Stimulated activated CD4-positive, alpha-beta T cell treated with anti-CD3 and anti-CD28 coated beads, TNF-alpha, amount 100 ng/mL, for 1 hour (primary cell): ENCODE data around the gene TMEM151B.

Experiments used
- DNase-seq, 3 donors: peaks; one replicate each; pipeline ENCODE4 v3.0.0-alpha.2; 2020; ENCODE audit warnings: low read depth in 3 of 3, low spot score in 1 of 3

Gene TMEM151B

DNA sequence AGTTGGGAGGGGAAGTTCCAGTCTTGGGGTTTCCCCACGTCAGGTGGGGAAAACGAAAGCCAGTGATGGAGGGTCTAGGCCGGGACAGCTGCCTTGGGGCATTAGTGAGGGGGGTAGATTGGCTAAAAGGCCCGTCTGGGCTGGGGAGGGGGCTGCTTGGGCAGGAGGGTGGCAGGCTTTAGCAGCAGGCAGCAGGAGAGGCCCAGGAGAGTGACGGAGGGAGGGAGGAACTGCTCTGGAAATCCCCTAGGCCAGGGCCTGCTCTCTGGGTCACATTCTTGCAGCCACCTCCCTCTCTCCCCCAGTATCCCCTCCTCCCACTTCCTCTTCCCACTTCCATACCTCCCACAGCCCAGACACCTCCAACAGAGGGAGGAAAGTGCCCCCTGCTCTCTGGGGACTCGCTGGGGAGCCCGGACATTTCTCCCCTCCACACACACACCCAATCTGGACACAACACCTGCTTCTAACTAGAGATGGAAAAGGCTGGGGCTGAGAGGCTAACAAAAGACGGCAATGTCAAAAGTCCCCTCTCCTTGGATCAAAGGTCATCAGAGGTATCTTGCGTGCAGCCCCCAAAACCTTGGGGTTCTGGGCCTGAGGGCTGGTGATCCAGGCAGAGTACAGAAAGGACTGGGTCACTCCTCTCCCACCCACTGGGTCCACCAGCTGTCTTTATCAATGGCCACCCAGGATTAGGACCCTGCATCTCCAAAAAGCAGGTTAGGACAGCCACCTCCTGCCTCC lies 6.7 kb upstream of the TMEM151B start:
- no peak for DNase-seq

DNA sequence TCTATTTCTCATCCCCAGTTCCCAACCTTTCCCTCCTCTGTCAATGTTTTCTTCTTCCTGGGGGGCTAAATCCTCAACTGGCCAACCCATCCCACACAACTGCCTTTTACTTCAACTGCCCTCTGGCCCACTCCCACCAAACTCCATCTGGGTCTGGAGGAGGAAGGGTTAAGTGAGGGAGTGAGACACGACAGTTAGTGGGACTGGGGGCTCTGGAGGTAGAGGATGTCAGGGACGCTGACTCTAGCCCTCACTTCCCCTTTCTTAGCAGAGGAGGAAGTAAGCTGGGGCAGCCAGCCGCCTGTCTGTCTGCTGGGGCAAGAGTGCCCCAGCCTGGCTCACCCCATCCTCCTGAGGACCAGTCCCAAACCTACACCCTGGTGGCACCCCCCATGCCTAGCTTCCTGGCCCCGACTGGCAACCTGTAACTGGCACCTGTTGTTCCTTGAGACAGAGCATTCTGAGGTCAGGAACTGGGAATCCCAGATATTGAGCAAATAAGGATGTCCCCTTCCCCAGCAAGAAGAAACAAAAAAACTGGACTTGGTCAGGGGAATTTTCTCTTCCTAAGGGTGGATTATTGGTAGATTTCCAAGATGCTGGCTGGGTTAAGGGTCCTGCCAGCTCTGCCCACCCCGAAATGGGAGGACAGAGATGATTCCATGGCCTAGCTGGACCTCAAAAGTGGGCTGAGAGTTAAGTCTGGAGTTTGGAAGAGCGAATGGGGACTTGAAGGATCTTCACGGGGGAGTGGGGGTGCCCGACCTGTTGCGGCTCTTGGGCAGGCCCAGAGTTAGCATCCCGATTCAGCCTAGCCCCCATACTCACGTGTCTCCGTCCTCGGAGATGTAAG lies 5.9 kb upstream of the TMEM151B start:
- DNase-seq, result no peak

DNA sequence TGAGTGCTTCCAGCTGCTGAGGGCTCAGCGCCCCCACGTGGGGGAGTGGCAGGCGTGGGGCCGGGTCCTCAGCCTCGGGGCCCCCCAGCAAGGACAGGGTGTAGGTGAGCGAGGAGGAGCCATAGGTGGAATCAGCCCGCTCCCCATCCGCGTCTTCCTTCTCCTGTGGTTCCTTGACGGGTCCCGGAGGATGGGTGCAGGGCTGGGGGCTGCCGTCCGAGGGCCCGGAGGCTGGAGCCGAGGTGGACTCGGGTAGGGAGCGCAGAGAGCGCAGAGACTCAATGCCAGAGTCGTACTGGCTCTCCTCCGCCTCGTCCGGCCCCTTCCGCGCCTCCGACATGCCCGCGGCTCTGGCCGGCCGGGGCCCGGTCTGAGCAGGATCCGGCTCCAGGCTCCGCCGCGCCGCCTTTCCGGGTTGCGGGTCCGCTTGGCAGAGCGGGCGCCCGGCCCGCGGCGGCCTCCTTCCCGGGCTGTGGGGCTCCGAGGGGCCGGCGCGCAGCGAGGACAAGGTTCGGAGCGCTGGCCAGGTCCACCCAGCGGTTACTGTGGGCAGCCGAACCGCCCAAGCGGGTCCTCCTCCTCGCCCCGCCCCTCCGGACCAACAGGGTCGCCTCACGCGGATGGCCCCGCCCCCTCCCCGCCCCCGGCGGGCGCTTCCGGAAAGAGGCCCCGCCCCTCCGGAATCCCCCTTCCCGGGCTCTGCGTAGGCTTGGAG lies 5.1 kb upstream of the TMEM151B start, which contains the start of gene NFKBIE:
Gene NFKBIE (minus strand): TSS at position 545 of the 715 bp plus-strand sequence. CDS start 205 bp downstream, at position 340.
- DNase-seq, result peak; percentile 88 to 99 (median 93)

DNA sequence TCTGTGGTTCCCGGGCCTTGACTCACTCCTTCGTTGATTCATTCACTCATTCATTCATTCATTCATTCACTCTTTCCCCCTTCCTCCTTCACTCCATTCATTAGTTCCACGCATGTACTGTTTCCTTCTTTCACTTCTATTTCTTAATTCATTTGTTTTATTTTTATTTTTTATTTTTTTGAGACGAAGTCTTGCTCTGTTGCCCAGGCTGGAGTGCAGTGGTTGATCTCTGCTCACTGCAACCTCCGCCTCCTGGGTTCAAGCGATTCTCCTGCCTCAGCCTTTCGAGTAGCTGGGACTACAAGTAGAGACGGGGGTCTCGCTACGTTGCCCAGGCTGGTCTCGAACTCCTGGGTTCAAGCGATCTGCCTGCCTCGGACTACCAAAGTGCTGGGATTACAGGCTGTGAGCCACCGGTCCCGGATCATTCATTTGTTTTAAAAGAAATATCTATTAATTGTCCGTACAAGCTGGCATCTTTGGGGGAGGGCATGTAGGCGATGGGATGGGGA lies 4.5 kb upstream of the TMEM151B start:
- DNase-seq, result no peak

DNA sequence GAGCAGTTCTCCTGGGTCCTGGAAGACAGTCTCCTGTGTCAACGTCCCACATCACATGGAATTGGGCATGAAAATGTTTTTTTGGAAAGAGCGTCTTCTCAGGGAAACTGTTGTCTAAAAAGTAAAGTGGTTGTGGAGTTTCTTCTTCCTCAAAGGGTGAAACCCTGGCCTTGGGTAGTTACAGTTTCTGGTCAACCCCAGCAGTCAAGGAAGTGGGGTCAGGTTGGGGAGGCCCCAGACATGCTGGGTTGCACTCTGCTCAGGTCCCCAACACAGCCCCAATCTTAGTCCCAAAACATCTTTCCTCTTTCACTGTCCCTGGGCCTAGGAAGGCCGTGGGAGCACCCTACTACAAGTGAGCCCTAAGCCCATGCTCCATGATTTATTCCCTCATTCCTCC lies 3.9 kb upstream of the TMEM151B start:
- DNase-seq, result no peak

DNA sequence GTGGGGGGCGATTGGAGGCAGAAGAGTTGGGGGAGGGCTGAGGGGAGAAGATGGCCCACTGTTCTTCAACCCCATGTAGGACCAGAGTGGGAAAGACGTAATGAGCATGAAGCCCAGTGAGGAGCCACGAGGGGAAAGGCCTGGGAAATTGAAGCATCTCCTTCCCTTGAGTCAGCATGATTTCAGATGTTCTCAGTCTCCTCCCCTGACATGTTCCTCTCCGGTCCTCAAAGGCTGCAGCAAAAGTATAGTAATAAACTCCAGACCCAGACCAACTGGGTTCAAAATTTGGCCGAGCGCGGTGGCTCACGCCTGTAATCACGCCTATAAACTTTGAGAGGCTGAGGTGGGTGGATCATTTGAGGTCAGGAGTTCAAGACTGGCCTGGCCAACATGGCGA lies 3.0 kb upstream of the TMEM151B start:
- no peak for DNase-seq

GRCh38 chr6:44268095-44268628 lies 2.1 kb upstream of the TMEM151B start:
- DNase-seq, result peak in 1 of 3 donors; percentile 49

GRCh38 chr6:44269178-44269920 lies 901 bp upstream of the TMEM151B start:
- DNase-seq, result no peak

DNA sequence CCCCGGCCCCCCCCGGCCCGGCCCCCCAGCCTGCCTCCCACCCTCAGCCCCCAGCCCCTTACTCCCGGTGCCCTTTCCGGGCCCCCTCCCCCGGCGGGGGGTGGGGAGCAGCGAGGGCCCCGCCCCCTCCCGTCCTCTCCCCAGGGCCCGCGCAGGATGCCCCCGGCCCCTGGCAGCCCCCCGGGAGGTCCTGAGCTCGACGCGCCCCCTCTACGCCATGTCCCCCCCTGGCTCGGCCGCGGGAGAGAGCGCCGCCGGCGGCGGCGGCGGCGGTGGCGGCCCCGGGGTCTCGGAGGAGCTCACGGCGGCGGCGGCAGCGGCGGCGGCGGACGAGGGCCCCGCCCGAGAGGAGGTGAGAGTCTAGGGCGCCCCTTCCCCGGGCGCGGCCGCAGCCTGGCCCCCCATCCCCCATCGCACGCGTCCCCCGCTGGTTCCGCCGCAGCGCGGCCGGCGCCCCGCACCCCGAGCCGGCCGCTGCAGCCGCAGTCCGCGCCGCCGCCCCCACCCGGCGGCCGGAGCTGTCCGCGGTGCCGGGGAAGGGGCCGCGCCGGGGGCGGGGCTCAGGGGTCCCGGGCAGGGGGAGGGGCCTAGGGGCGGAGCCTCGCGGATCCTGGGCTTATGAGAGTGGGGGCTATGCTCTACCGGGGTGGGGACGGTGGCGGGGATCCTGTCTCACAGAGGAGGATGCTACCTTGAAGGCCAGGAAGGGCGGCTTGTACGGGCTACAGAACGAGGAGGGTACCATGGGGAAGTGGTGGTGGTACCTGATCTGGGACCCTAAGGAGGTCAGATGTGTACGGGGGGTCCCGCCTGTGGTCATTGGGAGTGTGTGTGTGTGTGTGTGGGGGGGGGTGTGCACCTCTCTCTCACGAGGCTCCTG lies 516 bp downstream of the TMEM151B start:
- DNase-seq, result no peak

DNA sequence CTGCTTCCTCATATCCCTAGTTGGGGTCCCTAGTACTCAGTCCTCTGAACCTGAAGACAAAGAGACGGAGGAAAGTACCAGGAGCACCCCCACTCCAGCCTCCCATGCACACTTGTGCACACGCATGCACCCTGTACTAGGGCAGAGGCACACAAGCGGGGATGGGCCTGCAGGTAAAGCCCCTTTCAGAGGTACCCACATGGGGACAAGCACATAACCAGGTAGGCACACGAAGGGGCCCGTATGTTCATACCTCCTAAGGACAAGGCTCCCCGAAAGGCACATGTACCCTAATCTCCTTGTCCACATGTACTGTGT lies 1.1 kb downstream of the TMEM151B start:
- DNase-seq, result no peak

DNA sequence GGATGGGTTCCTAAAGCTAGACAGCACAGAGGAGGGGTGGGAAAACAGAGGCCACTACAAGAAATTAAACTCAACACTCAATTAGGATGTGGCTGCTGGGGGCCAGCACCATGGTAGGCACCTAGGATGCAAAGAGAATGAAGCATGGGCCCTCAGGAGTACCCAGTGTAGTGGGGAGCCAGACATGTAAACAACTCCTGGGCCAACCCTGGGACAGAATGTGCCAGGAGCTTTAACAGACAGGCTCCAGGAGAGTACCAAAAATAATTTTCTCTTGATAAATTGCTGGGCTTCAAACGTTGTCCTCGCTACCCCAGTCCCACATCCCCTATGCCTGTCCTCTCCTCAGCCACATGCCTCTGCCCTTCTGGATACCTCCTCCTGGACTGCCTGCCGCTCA lies 1.7 kb downstream of the TMEM151B start:
- no peak for DNase-seq

GRCh38 chr6:44272529-44272928 lies 2.3 kb downstream of the TMEM151B start:
- no peak for DNase-seq

DNA sequence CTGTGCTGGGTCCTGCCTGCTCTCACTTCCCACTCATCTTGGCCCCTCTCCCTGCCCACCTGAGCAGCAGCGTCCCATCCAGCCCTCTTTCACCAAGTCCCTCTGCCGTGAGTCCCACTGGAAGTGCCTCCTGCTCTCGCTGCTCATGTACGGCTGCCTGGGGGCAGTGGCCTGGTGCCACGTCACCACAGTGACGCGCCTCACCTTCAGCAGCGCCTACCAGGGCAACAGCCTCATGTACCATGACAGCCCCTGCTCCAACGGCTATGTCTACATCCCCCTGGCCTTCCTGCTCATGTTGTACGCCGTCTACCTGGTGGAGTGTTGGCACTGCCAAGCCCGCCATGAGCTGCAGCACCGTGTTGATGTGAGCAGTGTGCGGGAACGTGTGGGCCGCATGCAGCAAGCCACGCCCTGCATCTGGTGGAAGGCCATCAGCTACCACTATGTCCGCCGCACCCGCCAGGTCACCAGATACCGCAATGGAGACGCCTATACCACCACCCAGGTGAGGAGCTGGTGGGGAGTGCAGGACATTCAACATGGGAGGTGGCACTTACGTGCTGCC lies 2.8 kb downstream of the TMEM151B start:
- DNase-seq, result no peak

DNA sequence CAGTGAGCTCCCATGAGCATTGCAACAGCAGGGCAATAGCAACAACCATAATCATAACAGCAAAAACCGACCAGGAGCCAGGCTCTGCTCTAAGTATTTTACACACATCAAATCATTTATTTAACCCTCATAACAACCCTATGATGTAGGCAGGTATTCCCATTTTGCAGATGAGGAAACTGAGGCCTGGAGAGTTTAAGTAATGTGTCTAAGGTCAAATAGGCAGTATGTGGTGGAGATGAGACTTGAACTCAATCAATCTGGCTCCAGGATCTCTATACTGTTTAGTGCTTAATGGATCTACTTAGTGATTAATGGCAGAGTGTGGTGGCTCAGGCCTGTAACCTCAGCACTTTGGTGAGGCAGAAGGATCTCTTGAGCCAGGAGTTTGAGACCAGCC lies 3.4 kb downstream of the TMEM151B start:
- no peak for DNase-seq

DNA sequence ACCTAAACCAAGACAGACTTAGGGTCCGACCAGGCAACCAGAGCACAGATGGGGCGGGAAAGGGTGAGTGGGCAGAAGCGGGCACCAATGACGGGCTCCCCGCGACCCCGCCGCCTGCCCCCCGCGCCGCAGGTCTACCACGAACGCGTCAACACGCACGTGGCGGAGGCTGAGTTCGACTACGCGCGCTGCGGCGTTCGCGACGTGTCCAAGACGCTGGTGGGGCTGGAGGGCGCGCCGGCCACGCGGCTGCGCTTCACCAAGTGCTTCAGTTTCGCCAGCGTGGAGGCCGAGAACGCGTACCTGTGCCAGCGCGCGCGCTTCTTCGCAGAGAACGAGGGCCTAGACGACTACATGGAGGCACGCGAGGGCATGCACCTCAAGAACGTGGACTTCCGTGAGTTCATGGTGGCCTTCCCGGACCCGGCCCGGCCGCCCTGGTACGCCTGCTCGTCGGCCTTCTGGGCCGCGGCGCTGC lies 5.1 kb downstream of the TMEM151B start:
- DNase-seq, result no peak

- DNase-seq, result no peak
Measured at GRCh38 chr6:44275749-44276648, 5.7 kb downstream of the TMEM151B start.

- no peak for DNase-seq
Measured at GRCh38 chr6:44276667-44277640, 6.7 kb downstream of the TMEM151B start.
